ENCODE results near the gene PRPF38B. TPM values are rescaled to one million over a fixed set of nuclear protein-coding genes. Genes with fewer than 3 reads are reported as not detected.

The PRPF38B gene
- total RNA-seq, 1 donor from 2014 or later = 39.3 TPM

- DNase-seq = no peak
- peak; percentile 88 for ATAC-seq
- no peaks in the 10 kb centered on the region for H3K36me3 ChIP-seq
- peaks cover 8% of the 10 kb centered on the region for H3K4me1 ChIP-seq
- H3K4me3 ChIP-seq = no peak overlapping the region
- no peak overlapping the region for H3K27ac ChIP-seq
- TF ChIP-seq, protein P1, sequence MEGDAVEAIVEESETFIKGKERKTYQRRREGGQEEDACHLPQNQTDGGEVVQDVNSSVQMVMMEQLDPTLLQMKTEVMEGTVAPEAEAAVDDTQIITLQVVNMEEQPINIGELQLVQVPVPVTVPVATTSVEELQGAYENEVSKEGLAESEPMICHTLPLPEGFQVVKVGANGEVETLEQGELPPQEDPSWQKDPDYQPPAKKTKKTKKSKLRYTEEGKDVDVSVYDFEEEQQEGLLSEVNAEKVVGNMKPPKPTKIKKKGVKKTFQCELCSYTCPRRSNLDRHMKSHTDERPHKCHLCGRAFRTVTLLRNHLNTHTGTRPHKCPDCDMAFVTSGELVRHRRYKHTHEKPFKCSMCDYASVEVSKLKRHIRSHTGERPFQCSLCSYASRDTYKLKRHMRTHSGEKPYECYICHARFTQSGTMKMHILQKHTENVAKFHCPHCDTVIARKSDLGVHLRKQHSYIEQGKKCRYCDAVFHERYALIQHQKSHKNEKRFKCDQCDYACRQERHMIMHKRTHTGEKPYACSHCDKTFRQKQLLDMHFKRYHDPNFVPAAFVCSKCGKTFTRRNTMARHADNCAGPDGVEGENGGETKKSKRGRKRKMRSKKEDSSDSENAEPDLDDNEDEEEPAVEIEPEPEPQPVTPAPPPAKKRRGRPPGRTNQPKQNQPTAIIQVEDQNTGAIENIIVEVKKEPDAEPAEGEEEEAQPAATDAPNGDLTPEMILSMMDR (IDR thresholded peaks at IDR 0.05) = peak; percentile 35
- intact Hi-C loops (cut with DNase I) = no loop called here
- no peaks in the 10 kb centered on the region for H3K9me3 ChIP-seq
- H3K27me3 ChIP-seq = no peaks in the 10 kb centered on the region
These were observed 16.9 kb downstream of the PRPF38B start for GRCh38 chr1:108708691-108709660.

DNA sequence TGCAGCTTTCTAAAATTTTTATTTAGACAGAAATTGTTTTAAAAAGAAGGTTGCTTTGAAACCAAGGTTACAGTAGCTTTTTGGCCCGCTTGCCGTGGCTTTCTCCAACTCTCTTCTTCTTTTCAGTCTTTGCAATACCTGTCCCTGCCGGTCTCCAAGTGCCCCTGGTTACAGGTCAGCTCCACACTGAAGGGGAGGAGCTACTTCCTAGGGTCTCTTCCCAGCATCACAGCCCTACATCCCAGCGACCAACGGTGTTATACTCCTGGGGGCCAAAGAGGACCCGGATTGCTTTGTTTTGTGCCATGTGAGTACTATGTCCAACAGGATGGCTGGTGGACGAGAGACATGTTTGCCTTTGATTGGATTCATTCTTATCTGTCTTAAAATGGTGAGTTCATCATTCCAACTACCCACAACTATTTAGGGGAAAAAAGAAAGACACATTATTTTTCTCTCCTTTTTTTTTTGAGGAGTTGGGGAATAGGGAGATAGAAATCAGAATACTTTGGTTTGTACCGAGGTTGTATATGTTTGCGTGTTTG, 20.6 kb downstream of the PRPF38B start, which contains the start of gene FNDC7:
Gene FNDC7, plus strand, starts transcription at position 303 of the 545 bp plus-strand sequence. Its CDS starts 26 bp downstream, at position 329.
- intact Hi-C loops (cut with DNase I) = no loop called here
- TF ChIP-seq, protein P1 (IDR thresholded peaks at IDR 0.05) = no peak

GRCh38 chr1:108715932-108716331, 23.8 kb downstream of the PRPF38B start:
- Histone ChIP-seq H3K36me3 (no peaks in the 10 kb centered on the region), H3K4me3 (no peak overlapping the region), H3K9me3 (no peaks in the 10 kb centered on the region), H3K4me1 (no peaks in the 10 kb centered on the region), H3K27ac (no peak overlapping the region), H3K27me3 (no peaks in the 10 kb centered on the region)
- TF ChIP-seq, protein P1 (IDR thresholded peaks at IDR 0.05) = no peak
- ATAC-seq = no peak
- intact Hi-C loops (cut with DNase I) = no loop called here
- no peak for DNase-seq

More for the DNA sequence above, 20.6 kb downstream of the PRPF38B start, which contains the start of gene FNDC7:
- Histone ChIP-seq H3K4me3 (no peak within 1 kb of the TSS), H3K27me3 (no peaks in the 10 kb centered on the region), H3K27ac (no peak within 1 kb of the TSS), H3K4me1 (no peaks in the 10 kb centered on the region), H3K9me3 (no peaks in the 10 kb centered on the region), H3K36me3 (no peaks in the 10 kb centered on the region)
- DNase-seq (no peak), ATAC-seq (no peak)

GRCh38 chr1:108716437-108717230, 24.5 kb downstream of the PRPF38B start:
- Histone ChIP-seq H3K4me1 (no peaks in the 10 kb centered on the region), H3K9me3 (no peaks in the 10 kb centered on the region), H3K27ac (no peak overlapping the region), H3K36me3 (no peaks in the 10 kb centered on the region), H3K27me3 (no peaks in the 10 kb centered on the region), H3K4me3 (no peak overlapping the region)
- DNase-seq (no peak), ATAC-seq (no peak)
- intact Hi-C loops (cut with DNase I) = no loop called here
- TF ChIP-seq, protein P1 (IDR thresholded peaks at IDR 0.05) = no peak

- Histone ChIP-seq H3K27ac (no peak overlapping the region), H3K36me3 (no peaks in the 10 kb centered on the region), H3K4me1 (no peaks in the 10 kb centered on the region), H3K9me3 (no peaks in the 10 kb centered on the region), H3K4me3 (no peak overlapping the region), H3K27me3 (no peaks in the 10 kb centered on the region)
- intact Hi-C loops (cut with DNase I) = no loop called here
- DNase-seq (no peak), ATAC-seq (no peak)
- TF ChIP-seq, protein P1 (IDR thresholded peaks at IDR 0.05) = no peak
These were observed 25.7 kb downstream of the PRPF38B start for GRCh38 chr1:108717774-108718316.

All from upper lobe of right lung (tissue), 1 donor.